ENCODE measurements around the gene KLHL13.
"Not testable (repeated sequence)": the region's sequence is repeated elsewhere in the genome, so short reads cannot be mapped to it uniquely, and the experiment has no call there.

Gene KLHL13

DNA sequence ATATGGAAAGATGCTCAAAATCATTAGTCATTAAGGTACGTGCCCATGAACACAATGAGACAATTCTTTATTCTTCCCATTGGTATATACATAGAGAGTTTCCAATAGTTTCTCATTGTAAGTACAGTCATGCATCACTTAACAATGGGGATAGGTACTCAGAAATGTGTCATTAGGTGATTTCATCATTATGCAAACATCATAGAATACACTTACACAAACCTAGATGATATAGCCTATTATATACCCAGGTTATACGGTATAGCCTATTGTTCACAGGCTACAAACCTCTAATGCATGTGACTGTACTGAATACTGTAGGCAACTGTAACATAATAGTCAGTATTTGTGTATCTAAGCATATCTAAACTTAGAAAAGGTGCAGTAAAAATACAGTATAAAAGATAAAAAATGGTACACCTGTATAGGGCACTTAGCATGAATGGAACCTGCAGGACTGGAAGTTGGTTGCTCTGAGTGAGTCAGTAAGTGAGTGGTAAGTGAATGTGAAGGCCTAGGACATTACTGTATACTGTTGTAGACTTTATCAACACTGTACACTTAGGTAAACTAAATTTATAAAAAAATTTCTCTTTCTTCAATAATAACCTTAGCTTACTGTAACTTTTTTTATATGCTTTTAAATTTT is 49.6 kb downstream of the KLHL13 start:
- DNase-seq (ENCODE audit: low read depth, low spot score): no peak

- no peak for DNase-seq (ENCODE audit: low read depth, low spot score)
Measured at GRCh38 chrX:118062817-118063615, 53.6 kb downstream of the KLHL13 start.

GRCh38 chrX:118062048-118062789 is 54.4 kb downstream of the KLHL13 start:
- no peak for DNase-seq (ENCODE audit: low read depth, low spot score)

GRCh38 chrX:118058924-118059323 is 57.7 kb downstream of the KLHL13 start:
- no peak for DNase-seq (ENCODE audit: low read depth, low spot score)

DNA sequence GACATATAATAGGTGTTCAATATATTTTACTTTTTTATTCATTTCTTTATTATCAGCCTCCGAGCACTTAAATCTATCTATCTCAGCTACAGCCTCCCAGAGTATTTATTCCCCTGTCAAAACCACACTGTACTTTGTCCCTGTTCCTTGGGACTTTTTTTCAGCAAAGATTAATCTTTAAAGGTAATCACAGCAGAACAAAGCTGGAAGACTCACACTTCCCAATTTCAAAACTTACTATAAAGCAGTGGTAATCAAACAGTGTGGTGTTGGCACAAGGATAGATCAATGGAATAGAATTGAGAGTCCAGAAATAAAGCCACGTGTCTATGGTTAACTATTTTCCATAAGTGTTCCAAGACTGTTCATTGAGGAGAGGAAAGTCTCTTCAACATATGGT is 59.7 kb downstream of the KLHL13 start:
- DNase-seq (ENCODE audit: low read depth, low spot score): no peak

GRCh38 chrX:118049713-118050112 is 66.9 kb downstream of the KLHL13 start:
- DNase-seq (ENCODE audit: low read depth, low spot score): no peak

GRCh38 chrX:118047446-118048186 is 69.0 kb downstream of the KLHL13 start:
- no peak for DNase-seq (ENCODE audit: low read depth, low spot score)

GRCh38 chrX:118039591-118039990 is 77.0 kb downstream of the KLHL13 start:
- no peak for DNase-seq (ENCODE audit: low read depth, low spot score)

- DNase-seq (ENCODE audit: low read depth, low spot score): no peak
Measured at GRCh38 chrX:118038614-118039365, 77.8 kb downstream of the KLHL13 start.

- DNase-seq (ENCODE audit: low read depth, low spot score): no peak
Measured at GRCh38 chrX:118026631-118027030, 90.0 kb downstream of the KLHL13 start.

GRCh38 chrX:118025226-118025625 is 91.4 kb downstream of the KLHL13 start:
- DNase-seq (ENCODE audit: low read depth, low spot score): no peak

DNA sequence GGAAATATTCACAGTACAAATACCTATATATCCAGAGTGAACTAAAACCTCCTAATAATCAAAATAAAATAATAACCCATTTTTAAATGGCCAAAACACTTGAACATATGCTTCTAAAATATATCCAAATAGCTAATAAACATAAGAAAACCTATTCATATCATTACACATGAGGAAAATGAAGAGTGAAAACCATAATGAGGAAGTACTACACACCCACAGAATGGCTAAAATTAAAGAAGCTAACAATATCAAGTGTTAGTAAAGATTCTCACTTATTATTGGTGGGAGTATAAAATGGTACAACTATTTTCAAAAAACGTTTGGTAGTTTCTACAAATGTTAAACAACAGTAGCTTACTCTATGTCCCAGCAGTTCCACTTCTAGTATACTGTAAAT is 92.1 kb downstream of the KLHL13 start:
- no peak for DNase-seq (ENCODE audit: low read depth, low spot score)

DNA sequence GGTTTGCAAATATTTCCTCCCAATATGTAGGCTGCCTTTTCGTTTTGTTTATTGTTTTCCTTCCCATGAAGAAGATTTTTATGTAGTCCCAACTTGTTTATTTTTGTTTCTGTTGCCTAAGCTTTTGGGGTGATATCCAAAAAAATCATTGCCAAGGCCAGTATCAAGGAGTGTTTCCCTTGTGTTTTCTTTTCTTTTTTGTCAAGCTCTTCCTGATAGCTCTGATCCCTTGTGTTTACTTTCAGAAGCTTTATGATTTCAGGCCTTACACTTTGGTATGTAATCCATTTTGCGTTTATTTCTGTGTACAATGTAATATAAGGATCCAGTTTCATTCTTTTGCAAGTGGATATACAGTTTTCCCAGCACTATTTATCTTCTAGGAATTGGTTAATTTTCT is 93.9 kb downstream of the KLHL13 start:
- DNase-seq (ENCODE audit: low read depth, low spot score): no peak

GRCh38 chrX:118016422-118016821 is 100.2 kb downstream of the KLHL13 start:
- no peak for DNase-seq (ENCODE audit: low read depth, low spot score)

DNA sequence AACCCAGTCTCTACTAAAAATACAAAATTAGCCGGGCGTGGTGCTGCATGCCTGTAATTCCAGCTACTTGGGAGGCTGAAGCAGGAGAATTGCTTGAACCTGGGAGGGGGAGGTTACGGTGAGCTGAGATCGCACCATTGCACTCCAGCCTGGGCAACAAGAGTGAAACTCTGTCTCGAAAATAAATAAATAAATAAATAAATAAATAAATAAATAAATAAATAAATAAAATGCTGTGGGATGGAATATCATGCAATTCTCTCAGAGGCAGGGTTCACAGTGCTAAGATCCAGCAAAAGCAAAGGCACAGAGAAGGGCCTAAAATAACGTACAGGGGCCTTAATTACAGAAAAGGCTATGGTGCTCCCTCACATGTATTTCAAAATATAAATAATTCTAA is 114.2 kb downstream of the KLHL13 start:
- DNase-seq (ENCODE audit: low read depth, low spot score): not testable (repeated sequence)

DNA sequence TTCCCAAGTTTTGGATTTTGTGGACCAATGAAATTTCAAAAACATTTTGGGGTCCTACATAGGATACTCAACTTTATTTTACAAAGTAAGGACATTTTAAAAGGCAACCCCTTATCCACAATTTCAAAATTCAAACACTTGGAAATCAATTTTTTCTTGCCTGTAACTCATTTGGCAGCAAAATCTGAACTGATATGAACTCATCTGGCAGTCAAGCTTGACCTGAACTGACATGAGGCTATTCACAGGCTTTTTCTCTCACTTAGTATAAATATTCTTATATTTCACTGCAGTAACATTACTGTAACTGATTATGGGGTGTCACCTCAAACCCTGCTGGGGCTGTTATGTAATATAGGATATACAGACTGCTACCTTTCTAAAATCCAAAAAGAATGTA is 116.1 kb downstream of the KLHL13 start:
- no peak for DNase-seq (ENCODE audit: low read depth, low spot score)

DNA sequence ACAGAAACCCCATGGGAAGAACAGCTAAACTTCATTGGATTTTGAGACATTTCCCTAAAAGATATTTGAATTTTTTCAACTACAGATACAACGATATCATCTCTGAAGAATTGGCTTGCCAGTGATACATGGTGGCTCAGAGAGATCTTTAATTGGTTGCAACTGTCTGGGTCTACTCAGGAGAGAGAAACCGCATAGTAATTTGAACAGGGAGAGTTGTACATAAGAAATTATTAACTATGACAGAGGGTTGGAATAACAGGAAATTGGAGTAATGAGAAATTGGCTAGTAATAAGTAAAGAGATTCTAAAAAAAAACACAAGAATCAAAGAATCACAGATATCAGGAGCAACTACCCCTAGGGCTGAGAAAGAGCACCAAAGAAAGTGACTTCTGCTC is 118.4 kb downstream of the KLHL13 start:
- no peak for DNase-seq (ENCODE audit: low read depth, low spot score)

DNA sequence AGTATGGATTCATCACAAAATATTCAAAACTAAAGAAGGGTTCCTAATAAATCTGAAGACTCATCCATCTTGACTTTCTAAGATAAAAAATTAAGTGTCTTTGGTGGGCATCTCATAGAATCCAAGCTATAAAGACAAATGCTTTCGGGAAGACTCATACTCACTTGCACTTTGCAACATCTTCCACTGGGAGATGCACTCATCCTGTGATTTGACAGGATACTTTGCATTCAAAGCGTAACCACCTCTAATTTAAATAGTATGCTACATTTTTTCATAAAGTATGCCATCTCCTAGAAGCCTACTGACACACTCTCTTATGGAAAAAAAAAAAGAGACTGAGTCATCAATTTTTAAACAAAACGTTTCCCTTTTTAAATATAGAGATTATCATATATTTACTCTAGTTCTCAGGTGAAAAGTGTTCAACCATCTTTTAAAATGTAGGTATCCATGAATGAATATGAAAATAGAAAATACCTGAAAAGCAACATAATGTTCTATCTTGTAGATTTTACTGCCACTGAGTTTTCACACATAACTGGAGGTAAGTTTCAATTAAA is 119.6 kb downstream of the KLHL13 start:
- no peak for DNase-seq (ENCODE audit: low read depth, low spot score)

- no peak for DNase-seq (ENCODE audit: low read depth, low spot score)
Measured at GRCh38 chrX:117996408-117996807, 120.2 kb downstream of the KLHL13 start.

DNA sequence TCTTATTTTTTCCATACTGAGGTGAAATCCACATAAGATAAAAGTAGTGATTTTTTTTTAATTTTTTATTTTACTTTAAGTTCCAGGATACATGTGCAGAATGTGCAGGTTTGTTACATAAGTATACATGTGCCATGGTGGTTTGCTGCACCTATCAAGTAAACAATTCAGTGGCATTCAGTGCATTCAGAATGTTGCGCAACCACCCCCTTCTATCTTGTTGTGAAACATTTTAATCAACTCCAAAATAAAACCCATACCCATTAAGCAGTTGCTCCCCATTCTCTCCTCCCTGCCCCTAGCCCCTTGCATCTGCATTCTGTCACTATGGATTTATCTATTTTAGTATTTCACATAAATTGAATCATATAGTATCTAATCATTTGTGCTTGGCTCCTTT is 121.2 kb downstream of the KLHL13 start:
- no peak for DNase-seq (ENCODE audit: low read depth, low spot score)

- DNase-seq (ENCODE audit: low read depth, low spot score): no peak
Measured at GRCh38 chrX:117992192-117992723, 124.4 kb downstream of the KLHL13 start.

Measured in activated CD4-positive, CD25-positive, alpha-beta regulatory T cell treated with anti-CD3 and anti-CD28 coated beads, Interleukin-2, amount 50 U/mL, for 16 hours (primary cell).